HG03565 (cell line): ENCODE measurements around the gene INKA2.
"Not testable (repeated sequence)": the region's sequence is repeated elsewhere in the genome, so short reads cannot be mapped to it uniquely, and the experiment has no call there.

Experiments used
- ATAC-seq: cut with Tn5 transposase; IDR thresholded peaks from one replicate; pipeline ENCODE4 v1.9.1; 2021; ENCODE audit warnings: mild to moderate bottlenecking, moderate library complexity; ENCODE audit not compliant: unreplicated experiment

INKA2 gene

DNA sequence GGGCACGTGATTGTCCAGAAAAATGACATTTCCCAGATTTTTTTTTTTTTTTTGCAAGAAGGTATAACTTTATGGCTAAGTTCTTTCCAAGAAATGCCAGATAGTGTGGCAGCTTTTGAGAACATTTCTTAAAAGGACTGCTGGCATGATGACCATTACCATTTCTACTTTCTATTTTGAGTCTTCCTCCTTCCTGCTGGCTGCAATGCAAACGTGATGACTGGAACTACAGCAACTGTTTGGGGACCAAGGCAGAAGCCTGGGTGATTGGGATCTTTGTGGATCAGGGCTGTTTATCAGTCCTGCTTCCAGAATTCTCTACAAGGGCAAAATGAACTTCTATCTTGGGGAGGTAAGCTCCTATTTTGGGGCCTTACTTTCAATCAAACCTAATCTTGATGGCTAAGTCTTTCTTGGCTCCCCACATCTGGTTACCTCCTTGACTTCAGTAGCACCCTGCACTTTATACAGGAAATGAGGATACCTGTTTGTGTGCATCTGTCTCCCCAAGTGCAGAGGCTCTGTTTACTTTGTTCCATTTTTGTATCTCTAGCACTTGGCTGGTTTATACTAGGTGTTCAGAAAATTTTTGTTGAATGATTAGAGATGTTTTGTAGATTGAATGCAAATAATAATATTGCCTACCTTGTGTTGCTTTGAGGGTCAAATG is 12.8 kb upstream of the INKA2 start:
- no peak for ATAC-seq

- ATAC-seq, result no peak
Measured at GRCh38 chr1:111750856-111751255, 11.7 kb upstream of the INKA2 start.

DNA sequence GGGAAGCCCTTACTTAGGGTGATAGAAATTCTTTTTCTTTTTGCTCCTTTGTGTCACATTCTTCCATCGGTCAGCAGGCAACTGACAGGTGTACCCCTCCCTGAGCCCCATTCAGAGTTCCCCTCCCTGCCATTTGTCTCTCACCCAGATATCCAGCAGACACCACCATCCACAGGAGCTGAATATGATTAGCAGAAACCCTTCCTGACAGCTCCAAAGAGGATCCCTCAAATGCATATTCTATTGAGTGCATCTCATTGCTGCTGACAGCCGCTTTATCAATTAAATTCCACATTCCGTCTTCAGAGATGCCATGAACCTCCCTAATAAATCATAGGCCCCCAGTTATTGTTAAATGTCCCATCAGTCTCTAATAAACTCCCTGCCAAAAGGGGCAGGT is 10.4 kb upstream of the INKA2 start:
- no peak for ATAC-seq

- no peak for ATAC-seq
Measured at GRCh38 chr1:111747947-111748346, 8.8 kb upstream of the INKA2 start.

GRCh38 chr1:111747282-111747734 is 8.1 kb upstream of the INKA2 start:
- ATAC-seq, result no peak

DNA sequence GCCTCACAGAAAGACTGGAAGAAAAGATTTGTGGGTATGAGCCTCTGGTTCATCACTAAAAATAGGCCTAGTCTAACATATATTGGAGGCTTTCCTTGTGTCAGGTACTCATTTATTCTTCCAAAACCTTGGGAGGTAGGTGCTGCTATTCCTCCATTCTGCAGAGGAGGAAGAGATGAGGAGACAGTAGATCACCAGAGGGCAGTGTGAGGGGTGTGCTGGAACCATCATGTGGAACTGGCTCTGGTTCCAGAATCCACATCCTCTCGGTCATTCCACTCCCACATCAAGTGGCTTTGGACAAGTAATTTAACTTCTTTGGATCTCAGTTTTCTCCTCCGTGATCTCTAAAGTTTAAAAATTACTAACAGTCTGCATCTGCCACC is 7.4 kb upstream of the INKA2 start:
- ATAC-seq, result no peak

GRCh38 chr1:111745675-111746613 is 6.7 kb upstream of the INKA2 start:
- ATAC-seq, result no peak

DNA sequence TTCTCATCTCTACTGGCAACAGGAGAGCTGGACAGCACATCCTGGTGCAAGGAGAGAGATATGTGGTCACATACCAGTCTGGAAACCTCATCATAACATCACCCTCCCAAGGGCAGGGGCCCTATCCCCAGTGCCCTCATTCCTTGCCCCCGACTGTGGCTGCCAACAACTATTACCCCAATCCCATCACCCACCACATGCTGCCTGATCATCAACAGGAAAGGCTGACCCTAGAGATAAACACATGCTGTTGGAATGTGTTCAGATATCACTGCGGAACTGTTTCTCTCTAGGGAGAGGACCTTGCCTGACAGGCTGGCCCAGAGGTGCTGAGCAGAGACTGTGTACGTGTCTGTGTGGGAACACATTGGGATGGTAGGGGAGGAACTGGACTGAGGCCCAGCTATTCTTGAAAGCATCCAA is 4.5 kb upstream of the INKA2 start:
- no peak for ATAC-seq

DNA sequence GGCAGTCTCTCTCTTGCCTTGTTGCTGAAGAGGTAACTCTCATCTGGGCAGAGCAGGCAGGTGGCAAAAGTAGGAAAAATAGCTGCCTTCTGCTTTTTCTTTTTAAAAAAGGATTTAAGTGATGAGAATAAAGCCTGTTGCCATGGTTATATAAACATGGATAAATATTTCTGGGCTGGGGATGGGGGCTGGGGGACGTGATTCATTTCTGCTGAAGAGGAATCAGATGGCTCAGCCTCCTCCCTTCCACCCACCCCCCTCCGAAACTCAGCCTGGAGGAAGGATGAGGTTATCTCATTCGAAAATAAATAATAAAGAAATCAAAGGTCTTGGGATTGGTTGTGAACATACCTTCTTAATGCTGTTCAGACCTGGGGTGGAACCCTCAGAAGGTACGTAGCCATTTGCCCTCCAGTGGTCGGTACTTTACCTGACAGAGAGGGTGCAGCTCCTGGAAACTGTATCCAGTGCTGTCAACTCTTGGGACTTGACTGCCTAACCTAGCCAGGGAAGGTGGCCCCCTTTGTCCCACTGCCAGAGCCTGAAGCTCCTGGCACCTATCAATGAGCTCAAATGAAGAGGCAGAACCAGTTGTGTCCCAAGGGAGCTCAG is 3.8 kb upstream of the INKA2 start:
- no peak for ATAC-seq

- not testable (repeated sequence) for ATAC-seq
Measured at GRCh38 chr1:111742292-111742691, 3.1 kb upstream of the INKA2 start.

DNA sequence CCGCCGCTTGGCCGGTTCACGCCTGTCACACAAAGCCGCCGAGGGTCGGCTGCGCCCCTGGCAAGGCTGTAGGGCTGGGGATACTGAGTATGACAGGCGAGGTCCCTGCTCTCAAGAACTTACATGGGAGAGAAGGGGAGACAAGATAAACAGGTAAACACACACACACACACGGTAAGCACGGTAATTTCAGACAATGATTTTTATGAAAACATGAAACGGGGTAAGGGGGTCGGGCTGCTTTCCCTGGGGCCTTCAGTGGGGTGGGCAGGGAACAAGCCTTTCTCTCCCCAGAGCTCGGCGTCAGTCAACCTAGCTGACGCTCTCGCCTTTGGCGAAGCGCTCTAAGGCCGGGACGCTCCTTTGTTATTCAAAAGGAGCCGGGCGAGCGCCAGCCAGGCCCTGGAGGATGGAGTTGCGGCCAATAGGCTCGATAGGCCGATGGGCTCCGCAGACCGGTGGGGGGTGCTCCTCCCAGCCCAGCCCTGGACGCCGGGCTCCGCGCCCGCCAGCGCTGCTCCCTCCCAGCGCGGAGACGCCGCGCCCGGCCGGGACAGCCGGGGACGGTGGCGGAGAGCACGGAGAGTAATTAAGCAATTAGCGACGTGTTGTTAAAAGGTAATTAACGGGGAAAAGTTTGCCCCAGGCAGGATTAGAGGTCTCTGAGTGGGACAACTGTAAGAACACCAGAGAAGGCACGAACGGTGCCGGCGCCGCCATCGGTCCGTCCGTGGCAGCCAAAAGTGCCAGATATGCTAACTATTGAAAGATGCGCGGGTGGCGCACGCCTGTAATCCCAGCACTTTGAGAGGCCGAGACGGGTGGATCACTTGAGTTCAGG is 950 bp upstream of the INKA2 start:
- peak; percentile 12 for ATAC-seq

DNA sequence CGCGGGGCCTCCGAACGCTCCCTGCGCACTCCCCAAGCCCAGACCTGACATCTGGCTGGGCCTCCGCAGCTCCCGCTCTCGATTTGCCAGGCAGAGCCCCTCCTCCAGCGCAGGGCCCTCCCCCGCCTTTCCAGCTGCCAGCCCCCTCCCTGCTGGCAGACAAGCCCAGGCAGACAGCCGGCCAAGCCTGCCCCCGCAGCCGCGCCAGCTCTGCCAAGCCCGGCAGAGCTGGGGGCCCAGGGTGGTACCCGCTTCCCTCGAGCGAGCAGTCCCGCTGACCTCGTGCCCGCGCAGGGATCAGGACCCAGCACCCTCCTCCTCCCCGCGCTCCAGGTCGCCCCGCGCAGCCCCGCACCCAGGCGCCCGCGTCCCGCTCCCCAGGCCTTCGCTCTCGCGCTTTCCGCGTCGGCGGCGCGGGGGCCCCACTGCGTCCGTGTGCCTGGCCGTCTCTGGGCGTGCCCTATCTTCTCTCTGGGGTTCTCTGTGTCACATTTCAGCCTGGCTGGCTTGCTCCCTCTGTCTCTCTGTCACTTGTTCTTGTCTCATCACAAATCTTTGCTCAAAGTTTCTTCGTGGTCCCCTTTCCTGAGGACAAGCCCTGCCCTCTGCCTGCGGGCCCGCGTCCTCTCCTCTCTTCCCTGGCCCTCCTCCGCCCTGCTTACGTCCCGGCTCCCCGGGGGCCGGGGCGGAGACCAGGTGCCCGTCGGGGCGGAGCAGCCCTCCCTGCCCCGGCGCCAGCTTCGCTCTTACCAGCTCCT is 580 bp downstream of the INKA2 start:
- ATAC-seq, result peak; percentile 28

DNA sequence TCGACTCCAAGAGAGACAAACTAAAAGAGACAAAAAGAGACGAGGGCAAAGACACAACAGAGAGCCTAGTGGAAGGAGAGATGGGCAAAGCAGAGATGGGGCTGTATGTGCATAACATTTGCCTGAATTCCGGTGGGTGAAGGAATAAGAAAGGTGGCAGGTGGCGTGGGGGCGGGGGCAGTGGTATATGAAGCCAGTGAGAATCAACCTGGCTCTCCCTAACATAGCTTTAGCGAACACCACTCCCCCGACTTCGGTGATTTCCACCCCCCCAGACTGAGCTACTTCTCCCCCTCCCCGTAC is 1.1 kb downstream of the INKA2 start:
- ATAC-seq, result no peak

DNA sequence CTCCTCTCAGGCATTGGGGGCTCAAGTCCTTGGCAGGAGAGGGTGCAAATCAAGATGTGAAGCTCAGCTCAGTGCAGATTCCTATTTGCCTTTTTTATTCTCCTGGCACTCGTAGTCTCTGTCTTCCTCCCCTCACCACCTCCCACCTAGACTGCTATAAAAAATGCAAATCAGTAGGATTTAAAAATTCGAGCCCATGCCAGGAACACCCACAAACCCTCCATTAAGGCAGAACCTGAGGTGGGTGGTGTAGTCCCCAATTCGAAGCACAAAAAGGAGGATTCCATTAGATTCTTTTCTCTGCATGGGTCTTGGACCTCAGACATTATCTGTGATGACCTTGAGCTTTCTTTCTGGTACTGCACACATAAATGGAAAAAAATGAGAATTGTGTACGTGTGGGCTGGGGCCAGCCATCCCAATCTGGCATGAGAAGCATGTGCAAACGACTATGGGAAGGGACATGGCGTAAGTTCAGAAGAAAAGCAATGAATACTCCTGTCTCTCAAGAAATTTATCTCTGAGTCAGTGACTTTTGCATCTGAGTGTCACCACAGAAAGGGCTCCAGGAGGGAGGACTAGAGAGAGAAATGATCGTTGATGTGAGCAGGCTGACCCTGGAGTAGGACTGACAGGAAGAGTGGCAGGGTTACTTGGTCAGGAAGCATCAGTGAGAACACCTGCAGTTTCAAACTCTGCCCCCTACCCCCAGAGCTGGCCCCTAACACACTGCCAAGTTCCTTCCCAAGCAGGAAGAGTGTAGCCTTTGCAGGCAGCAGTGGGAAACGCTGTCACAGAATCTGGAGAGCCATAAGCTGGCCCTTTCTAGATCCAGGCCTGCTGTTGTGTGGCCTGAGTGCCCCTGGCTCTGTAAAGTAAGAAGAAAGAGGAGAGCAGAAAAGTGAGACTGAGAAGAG is 1.7 kb downstream of the INKA2 start:
- ATAC-seq, result no peak

DNA sequence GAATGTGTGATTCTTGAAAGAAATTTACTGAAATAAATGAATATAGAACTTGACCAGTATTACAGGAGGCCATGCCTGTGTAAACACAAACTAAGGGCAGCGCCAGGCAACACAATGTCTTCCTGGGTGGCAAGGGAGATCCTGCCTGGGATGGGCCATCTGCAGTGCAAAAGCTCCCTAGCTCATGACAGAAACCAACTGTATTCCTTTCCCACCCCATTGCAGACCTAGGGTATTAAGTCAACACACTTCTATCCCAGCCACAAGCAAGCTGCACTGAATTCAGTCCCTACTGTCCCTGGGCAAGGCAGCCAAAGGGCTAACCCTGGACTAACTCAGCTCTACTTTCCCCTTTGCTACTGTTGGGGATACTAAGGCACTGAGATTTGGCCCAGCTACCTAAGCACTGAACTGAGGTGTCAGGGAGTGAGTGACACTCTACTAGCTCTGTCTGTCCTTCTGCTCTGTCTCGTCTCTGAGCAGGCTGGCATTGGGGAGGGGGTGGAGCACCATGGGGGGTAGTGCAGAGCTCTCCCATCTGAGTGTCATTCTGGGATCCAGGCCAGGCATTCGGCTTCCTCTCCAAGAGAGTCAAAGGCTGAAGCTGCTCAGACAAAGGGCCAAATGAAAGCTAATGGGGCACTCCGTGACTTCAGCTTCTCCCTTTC is 2.5 kb downstream of the INKA2 start:
- no peak for ATAC-seq

GRCh38 chr1:111735858-111736544 is 3.2 kb downstream of the INKA2 start:
- no peak for ATAC-seq

GRCh38 chr1:111735321-111735720 is 3.9 kb downstream of the INKA2 start:
- ATAC-seq, result no peak

GRCh38 chr1:111734856-111735255 is 4.3 kb downstream of the INKA2 start:
- no peak for ATAC-seq
